AG08396 (cell line): ENCODE measurements around the gene CYP2S1.
A peak's percentile ranks its signal among the peaks of the same experiment; 100 is the strongest.
"Not testable (repeated sequence)": the region's sequence is repeated elsewhere in the genome, so short reads cannot be mapped to it uniquely, and the experiment has no call there.

ENCODE experiments used
- DNase-seq: peaks from one replicate; pipeline ENCODE4 v3.0.0; 2012; ENCODE audit warnings: low spot score, mixed read lengths

Gene CYP2S1

GRCh38 chr19:41192574-41193429, at the start of gene CYP2S1:
Gene CYP2S1, plus strand, starts transcription at chr19:41193219. Its CDS starts 46 bp downstream, at chr19:41193265.
- DNase-seq, result peak; percentile 70

- DNase-seq, result peak; percentile 72
Observed at GRCh38 chr19:41144403-41144802, 48.6 kb upstream of the CYP2S1 start.

GRCh38 chr19:41149831-41150230, 43.2 kb upstream of the CYP2S1 start:
- no peak for DNase-seq

- not testable (repeated sequence) for DNase-seq
Observed at GRCh38 chr19:41150986-41151385, 42.0 kb upstream of the CYP2S1 start.

- no peak for DNase-seq
Observed at GRCh38 chr19:41154060-41154459, 39.0 kb upstream of the CYP2S1 start.

GRCh38 chr19:41156207-41156606, 36.8 kb upstream of the CYP2S1 start:
- no peak for DNase-seq

GRCh38 chr19:41159881-41160280, 33.1 kb upstream of the CYP2S1 start:
- no peak for DNase-seq

GRCh38 chr19:41161903-41162302, 31.1 kb upstream of the CYP2S1 start:
- no peak for DNase-seq

GRCh38 chr19:41166944-41167804, 25.8 kb upstream of the CYP2S1 start:
- no peak for DNase-seq

- no peak for DNase-seq
Observed at GRCh38 chr19:41172297-41173164, 20.5 kb upstream of the CYP2S1 start.

GRCh38 chr19:41174297-41174928, 18.6 kb upstream of the CYP2S1 start:
- no peak for DNase-seq

- peak; percentile 93 for DNase-seq
Observed at GRCh38 chr19:41175801-41176777, 16.9 kb upstream of the CYP2S1 start.

- not testable (repeated sequence) for DNase-seq
Observed at GRCh38 chr19:41180173-41180572, 12.8 kb upstream of the CYP2S1 start.

GRCh38 chr19:41186971-41187883, 5.8 kb upstream of the CYP2S1 start:
- DNase-seq, result no peak

GRCh38 chr19:41187884-41188279, 5.1 kb upstream of the CYP2S1 start:
- no peak for DNase-seq

GRCh38 chr19:41189425-41190065, 3.5 kb upstream of the CYP2S1 start:
- no peak for DNase-seq

- DNase-seq, result no peak
Observed at GRCh38 chr19:41193430-41194156, 574 bp downstream of the CYP2S1 start.

- no peak for DNase-seq
Observed at GRCh38 chr19:41194157-41194552, 1.1 kb downstream of the CYP2S1 start.
